ENCODE measurements around the gene UBE2E1.
"Not testable (repeated sequence)": the region's sequence is repeated elsewhere in the genome, so short reads cannot be mapped to it uniquely, and the experiment has no call there.

UBE2E1 gene

DNA sequence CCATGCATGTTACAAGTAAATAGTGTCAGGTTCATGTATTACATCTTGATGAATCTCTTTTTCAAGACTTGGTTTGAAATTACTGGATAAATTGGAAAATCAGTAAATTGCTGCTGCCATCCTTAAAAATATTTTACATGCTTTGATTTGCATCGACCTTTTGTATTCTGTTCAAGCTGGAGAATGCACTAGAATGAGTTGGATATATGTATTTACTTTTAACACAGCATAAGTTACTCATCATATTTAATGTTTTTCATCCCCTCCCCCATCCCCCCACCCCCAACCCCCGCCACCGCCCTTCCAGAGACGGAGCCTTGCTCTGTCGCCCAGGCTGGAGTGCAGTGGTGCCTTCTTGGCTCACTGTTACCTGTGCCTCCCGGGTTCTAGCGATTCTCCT is 16.8 kb downstream of the UBE2E1 start:
- DNase-seq, result no peak

DNA sequence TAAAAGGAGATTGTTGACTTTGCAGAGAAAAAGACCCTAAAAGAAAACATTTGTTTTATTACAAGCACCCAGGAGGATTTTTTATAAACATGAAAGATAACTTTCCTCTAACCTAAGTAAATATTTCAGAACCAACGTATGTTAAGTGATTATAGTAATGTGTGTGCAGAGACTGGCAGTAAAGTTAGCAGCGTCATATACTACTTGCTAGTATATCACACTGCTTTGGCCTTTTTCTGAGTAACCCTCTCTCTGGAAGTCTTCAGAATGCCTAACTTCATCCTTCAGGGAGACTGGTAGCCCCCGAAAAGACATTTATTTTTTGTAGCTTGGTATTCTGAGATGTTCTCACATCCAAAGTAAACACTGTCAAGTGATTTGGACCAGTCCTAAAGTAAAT is 17.9 kb downstream of the UBE2E1 start:
- DNase-seq, result no peak

DNA sequence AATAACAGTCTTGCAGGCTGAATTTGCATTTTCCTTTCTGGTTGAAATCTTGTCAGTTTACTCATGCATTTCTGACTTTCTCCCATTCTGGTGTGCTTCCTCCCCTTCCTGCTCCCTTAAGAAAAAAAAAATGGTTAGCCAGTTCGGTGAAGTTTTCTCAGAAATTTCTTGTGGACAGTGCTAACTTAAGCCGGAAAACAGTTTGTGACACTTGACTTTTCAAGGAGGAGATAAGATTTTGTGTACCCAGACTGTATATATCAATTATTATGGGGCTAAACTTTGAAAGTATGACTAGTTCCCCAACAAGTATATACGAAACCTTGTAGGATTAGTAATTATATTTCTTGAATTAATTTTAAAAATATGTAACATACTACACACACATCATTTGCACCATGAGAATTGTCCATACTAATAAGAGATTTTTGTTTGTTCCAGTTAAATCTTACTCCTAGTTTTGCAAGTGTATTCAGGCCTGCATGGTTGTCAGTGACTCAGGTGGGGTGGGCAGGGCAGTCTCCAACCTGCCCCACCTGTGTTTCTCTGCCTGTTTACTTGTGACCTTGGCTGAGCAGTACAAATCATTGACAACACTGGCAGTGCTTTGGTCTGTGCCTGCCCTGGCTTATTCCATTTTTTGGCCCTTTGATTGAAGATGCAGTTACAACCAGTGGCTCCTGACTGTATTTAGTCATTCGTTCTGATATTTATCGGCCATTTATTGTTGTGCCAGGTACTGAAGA is 19.1 kb downstream of the UBE2E1 start:
- no peak for DNase-seq

DNA sequence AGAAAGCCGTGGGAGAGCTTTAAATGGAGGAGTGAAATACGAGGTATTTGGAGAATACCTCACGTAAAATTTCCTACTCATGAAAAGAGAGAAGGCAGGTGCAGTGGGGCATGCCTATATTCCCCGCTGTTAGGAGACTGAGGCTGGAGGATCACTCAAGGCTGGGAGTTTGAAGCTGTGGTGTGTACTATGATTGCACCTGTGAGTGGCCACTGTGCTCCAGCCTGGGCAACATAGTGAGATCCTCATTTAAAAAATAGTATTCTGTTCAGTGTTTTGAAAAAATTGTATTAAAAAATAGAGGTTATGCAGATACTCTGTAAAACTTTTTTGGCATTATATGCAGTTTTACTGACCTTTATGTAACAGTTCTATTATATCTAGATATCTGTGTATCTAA is 20.0 kb downstream of the UBE2E1 start:
- no peak for DNase-seq

DNA sequence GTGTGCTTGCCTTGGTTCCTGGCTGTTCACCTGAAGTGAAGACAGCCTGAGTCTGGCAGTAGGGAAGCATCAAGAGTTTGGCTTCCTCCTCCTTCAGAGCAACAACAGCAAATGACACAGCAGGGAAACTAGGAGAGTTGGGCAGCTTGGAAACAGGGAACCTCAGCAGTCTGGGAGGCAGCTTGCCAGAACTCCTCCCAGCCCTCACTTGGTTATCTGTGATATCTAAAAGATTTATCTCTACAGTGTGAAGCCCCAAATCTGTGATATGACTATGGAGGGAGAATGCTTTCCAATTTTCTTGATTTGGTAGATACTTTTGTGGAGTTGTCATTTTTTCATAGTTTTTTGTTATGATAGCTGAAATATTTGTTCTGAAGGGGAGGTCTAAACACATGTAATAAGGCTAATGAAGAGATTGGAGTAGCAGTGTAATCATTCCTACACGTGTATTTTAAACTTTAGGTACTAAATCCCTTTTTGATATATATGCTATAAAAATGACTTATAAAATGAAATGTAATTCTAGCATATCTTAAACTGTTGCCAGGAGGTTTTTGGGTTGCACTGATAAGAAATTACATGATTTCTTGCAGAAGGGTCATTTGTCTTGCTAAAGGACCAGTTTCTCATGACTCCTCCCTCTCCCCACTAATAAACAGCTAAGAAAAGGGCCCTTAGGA is 20.8 kb downstream of the UBE2E1 start:
- DNase-seq, result no peak

DNA sequence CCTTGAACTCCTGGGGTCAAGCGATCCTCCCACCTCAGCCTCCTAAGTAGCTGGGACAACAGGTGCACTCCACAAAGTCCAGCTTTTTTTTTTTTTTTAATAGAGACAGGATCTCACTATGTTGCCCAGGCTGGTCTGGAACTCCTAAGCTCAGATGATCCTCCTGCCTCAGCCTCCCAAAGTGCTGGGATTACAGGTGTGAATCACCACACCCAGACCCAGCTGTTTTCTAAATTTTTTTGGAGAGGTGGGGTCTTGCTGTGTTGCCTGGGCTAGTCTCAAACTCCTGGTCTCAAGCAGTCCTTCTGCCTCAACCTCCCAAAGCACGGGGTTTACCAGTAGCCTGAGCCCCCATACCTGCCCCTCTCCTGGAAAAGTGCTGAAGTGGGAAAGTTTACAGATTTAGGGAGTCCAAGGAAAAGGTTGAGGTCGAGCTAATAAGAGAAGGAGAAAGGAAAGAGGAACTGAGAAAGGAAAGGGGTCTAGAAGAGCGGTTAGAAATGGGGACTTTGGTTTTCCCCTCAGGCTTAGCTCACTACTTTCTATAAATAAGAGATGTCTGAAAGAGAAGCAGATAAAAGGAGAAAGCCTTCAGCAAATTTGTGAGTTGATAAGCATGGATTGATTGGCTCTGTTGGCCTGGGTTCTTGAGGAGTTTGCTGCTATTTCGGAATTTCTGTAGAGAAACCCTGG is 23.6 kb downstream of the UBE2E1 start:
- no peak for DNase-seq

DNA sequence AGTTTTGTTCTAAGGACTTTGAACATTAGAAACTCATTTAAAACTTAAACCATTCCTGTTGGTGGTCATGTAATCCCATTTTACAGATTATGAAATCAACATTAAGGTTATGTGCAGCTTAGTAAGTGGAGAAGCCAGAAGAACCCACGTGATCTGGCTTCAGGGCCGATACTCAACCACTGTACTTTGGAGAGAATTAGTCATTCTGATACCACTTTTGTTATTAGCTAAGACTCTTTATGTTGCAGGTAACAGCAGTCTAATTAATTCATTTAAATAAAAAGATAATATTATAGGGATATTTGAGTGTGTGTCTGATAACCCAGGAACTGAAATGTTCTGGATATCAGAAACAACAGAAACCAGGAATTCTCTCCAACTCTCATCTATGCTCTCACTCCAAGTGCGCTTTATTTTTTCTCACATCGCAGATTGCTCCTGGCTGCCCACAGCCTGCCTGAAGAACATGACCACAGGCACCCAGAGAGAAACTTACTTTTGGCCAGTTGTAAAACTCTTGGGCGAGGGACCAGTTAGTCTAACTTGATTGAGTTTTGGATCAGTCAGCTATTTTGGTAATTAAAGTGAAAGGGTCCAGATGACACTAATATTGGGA is 25.2 kb downstream of the UBE2E1 start:
- no peak for DNase-seq

DNA sequence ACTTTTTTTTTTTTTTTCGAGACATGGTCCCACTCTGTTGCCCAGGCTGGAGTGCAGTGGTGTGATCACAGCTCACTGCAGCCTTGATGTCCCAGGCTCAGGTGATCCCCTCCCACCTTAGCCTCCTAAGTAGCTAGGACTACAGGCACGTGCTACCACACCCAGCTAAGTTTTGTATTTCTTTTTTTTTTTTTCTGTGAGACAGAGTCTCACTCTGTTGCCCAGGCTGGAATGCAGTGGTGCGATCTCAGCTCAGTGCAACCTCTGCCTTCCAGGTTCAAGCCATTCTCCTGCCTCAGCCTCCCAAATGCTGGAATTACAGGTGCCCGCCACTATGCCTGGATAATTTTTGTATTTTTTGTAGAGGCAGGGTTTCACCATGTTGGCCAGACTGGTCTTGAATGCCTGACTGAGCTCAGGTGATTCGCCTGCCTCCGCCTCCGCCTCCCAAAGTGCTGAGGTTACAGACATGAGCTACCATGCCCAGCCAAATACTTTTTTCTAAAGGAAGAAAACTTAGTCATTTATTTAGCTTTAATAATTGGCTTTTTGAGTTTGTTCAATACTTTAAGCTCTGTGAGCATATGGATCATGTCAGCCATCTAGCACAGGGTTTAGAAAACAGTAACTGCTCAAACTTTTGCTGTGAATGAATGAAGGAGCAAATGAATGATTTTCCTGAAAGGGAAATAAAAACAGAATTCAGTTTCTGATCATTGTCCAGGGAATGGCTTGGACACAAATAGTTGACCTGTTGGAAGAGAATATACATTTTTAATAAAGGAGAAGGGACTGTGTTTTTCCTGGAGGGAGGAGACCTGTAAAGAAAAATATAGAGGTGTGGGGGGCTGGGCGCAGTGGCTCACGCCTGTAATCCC is 26.0 kb downstream of the UBE2E1 start:
- no peak for DNase-seq

DNA sequence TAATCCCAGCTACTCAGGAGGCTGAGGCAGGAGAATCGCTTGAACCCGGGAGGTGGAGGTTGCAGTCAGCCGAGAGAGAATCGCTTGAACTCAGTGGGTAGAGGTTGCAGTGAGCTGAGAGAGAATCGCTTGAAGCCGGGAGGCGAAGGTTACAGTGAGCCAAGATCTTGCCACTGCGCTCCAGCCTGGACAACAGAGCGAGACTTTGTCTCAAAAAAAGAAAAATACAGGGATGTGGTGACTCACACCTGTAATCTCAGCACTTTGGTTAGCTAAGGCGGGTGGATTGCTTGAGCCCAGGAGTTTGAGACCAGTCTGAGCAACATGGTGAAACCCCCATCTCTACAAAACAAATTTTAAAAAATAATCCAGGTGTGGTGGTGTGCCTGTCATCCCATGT is 26.8 kb downstream of the UBE2E1 start:
- no peak for DNase-seq

DNA sequence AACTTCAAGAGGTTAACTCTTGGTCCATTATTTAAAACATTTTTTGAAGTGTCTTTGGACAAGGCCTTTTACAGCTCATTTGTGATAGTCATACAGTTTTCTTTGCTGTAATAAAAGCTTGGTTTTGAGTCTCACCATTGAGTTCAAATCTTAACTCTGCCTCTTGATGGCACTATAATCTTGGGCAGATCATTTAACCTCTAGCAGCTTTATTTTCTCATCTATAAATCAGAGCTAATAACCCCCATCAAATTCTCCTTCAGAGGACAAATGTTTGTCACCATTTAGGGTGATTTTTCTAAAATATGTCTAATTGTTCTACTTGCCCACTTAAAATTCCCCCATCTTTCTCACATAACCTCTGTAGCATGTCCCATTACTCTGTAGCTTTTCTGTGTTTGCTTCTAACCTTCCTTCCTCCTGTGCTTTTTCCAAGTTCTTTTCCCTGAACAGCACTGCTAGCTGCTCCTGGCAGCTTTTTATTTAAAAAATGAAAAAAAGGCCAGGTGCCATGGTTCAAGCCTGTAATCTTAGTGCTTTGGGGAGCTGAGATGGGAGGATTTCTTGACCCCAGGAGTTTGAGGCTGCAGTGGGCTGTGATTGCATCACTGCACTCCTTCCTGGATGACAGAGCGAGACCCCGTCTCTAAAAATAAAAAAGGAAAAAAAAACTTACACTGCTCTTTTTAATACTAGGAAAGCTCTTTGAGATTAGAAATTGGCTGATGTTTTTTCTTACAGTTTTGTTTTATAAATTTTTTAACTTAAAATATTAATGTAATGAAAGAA is 28.5 kb downstream of the UBE2E1 start:
- DNase-seq, result no peak

DNA sequence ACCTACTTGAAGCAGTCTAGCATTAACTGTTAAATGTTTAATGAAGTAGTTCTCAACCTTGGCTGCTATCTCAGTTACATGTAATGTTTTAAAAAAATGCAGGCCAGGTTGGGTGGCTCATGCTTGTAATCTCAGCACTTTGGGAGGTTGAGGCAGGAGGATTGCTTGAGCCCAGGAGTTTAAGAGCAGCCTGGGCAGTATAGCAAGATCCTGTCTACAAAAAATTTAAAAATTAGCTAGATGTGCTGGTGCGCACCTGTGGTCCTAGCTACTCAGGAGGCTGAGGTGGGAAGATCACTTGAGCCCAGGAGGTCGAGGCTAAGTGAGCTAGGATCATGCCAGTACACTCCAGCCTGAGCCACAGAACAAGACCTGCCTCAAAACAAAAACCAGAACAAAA is 29.3 kb downstream of the UBE2E1 start:
- DNase-seq, result no peak

DNA sequence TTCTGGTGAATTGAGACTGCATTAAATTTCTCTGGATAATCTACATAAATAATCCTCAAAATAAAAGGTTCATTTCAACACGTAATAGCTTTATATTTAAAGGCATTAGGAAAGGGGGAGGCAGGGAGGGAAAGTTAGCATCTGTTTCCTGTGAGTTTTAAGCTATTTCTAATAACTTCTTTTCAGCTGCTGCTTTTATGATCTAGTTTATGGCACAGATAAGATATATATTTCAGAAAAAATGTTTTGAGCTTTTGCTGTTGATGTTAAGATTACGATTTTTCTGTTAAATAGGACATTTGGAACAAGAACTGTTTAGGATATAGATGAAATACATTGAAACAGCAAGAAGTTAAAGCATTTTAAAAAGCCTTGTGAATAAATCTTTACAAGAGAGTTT is 30.0 kb downstream of the UBE2E1 start:
- no peak for DNase-seq

DNA sequence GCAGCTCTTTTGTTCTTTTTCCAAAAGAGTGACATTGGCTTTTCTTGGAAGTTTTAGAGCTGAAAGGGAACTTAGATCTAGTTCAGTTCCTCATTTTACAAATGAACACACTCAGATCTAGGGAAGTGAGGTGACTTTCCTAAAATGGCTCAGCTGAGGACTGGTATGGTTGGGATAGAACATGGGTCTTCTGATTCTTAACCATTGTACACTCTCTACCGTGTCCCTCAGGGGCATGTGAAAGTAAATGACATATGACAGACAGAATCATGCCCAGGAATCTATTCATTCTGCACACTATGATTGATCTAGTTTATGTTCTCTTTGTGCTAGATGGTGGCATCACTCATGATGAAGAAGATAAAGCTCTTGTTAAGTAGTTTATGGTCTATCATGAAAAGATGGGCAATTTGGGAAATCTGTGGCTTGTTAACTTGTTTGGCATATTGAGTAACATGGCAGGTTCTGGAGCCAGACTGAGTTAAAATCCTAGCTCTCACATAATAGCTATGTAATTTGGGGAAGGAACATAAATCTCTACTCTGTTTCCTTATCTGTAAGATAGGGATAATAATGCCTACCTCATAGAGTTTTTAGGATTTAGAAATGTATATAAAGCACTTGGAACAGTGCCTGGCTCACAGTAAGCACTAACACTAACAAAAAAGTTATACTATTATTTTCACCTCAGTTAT is 30.9 kb downstream of the UBE2E1 start:
- DNase-seq, result no peak

DNA sequence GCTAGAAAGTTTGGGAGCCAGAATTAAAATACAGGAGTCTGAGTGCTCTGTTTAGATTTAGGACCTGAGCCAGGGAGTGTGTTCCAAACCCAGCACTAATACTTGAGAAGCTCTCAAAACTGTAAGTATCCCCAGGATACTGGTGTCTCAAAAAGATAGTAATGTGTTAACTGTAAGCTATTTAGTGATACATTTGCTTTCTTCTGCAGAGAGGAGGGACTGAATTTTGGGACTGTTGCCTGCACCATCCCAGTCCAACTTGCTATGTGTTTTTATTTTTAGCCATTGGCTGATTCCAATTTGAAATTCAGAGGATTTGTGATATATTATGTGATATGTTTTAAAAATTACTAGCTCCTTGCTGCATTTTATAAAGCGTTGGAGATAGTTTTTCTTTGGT is 31.5 kb downstream of the UBE2E1 start:
- no peak for DNase-seq

DNA sequence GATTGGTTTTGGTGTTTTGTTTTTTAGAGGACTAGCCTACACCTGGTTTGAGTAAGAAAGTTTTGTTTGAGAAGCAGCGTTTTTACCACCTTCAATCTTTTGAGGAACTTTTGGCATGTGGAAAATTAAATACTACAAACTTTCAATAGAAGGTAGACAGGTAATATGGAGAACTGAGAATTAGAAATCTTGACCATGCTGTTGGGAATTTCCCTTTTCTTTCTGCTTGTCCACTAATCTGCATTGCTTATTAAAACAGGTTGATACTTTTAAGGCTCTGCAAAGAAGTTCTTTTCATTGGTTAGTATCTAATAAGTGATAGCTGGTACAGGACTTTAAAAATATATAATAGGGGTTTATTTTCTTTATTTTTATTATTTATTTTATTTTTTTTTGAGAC is 31.9 kb downstream of the UBE2E1 start:
- no peak for DNase-seq

DNA sequence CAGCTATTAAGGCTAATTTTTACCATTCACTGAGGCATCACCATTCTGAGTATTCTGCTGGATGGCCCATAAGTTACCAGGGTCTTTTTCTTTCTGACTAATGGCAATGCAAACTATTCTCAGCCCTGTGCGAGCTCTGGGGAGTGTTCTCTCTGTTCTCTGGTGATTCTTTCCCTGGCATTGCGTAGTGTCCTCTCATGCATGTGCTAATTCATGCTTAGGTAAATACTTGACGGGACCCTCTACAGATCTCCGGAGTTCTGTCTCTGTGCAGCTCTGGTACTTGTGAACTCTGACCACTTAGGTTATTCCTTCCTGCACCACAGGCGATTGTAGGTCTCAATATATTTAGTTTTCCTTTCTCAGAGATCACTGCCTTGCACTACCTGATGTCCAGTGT is 34.8 kb downstream of the UBE2E1 start:
- DNase-seq, result no peak

DNA sequence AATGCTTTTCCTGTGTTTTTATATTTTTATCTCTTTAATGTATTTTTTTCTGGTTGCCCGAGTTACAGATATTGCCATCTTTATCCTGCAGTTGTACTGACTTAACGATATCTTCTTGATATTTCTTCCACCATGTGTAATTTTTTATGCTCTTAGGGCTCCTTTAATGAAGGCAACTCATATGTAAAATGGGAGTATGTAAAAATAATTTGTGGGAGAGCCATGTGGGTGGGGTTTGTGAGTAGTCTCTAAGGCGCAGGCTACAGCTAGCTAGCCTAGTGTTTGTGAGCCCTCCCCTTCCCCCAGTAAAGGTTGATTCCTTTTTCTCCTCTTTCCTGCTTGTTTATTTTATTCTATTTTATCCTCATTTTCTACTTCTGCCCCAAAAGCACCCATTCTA is 38.1 kb downstream of the UBE2E1 start:
- no peak for DNase-seq

DNA sequence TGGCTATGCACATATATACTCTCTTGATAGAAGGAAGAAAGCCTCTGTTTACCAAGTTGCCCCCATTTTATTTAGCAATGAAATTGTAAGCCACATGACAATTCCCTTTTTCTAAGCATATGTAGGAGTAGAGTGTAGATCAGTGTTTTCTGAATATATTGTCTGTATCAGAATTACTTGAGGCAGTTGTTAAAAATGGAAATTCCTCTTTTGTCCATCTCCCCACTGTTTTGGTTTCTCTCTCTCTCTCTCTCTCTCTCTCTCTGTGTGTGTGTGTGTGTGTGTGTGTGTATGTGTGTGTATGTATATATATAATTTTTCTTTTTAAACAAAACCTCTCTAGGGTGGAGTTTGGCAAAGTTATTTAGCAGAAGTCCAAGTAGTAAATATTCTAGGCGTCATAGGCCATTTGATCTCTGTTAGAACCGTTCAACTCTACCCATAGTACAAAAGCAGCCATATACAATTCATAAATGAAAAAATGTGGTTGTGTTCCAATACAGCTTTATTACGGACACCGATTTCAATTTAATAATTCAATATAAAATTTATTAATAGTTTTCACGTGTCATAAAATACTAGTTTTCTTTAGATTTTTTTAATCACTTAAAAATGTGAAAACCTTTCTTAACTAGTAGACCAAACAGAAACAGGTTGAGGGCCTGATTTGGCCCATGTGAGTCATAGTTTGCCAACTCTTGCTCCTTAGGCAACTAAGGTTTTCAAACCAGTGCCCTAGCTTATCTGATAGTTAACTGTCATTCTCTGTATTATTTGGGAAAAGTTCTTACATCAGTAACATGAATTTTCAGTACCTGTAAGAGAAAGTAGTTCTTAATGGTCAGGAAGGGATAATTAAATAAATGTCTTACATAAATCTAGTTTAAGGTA is 39.8 kb downstream of the UBE2E1 start:
- DNase-seq, result no peak

DNA sequence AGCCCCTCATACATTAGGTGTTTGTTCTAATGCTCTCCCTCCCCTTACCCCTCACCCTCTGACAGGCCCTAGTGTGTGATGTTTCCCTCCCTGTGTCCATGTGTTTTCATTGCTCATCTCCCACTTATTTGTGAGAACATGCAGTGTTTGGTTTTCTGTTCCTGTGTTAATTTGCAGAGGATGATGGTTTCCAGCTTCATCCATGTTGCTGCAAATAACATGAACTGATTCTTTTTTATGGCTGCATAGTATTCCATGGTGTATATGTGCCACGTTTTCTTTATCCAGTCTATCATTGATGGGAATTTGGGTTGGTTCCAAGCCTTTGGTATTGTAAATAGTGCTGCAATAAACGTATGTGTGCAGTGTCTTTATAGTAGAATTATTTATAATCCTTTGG is 43.7 kb downstream of the UBE2E1 start:
- not testable (repeated sequence) for DNase-seq

DNA sequence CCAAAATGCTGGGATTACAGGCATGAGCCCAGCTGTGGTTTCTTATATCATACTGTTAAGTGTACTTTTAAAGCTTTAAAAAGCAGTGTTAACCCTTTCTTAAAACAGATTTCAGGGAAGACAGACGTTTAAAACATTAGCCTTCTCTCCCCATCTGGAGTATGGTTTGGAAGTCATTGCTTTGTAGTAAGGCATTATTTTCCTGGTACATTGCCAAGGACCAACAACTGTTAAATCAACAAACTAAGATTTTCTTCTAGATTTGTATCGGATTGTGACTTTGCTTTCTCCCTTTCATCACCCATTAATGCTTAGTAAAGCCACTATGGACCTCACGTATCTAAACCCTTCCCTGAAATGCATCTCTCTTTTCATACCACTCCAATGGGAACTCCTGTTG is 50.5 kb downstream of the UBE2E1 start:
- DNase-seq, result no peak
